T-helper 1 cell (primary cell): ENCODE measurements around the gene AASS.
"Not testable (repeated sequence)": the region's sequence is repeated elsewhere in the genome, so short reads cannot be mapped to it uniquely, and the experiment has no call there.

Experiments used
- DNase-seq, 5 donors: peaks; one replicate each; pipeline ENCODE4 v3.0.0-alpha.2; 2012 to 2020
- total RNA-seq, 4 donors: gene quantifications; one replicate each; lab custom pipeline; 2026; lab: John Stamatoyannopoulos, UW

AASS gene
- total RNA-seq, result 3.2 to 11.6 (median 9.0) reads per million in 4 donors

DNA sequence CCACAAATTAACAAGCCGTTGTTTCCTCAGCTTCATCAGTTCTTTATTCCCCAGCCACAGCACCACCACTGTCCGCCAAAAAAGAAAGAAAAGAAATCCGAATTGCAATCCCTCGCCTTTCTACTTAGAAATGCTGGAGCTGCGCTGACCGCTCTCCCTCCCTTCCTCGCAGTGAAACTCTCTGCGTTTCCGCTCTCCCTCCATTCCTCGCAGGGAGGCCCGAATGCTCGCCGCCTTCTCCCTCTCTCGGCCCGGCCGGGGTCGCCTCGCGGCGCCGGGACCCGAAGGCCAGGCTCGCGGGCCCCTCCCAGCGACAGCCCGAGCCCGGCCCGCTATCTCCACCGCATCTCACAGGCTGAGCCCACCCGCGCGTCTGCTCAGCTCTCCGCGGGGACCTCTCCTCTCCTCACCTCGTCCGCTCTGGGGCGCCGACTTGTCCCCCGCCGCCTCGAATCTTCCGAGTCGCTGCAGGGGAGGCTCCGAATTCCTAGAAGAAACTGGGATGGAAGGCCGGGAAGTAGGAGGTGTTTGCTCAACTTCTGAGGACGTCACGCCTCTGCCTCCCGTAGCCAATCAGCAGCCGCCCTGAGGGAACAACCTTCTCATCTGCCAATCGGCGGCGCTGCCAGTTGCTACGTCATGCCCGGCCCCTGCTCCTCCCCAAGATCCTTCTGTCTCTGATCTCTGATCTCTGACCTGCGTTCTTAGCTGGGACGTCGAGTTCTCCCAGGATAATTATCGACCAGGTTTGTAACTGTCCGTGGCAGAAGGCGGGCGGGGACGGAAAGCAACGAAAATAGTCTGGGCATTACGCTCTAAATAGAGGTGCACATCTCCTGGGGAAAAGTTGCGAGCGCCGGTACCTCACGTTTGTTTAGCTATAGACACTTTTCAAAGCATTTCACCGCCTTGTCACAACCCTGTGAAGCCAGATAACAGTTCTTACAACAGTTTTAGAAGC, at the start of gene AASS:
Gene AASS, minus strand, starts transcription at position 499 of the 961 bp plus-strand sequence. CDS start 10,523 bp downstream, outside the sequence.
- peak; percentile 25 to 77 (median 67) for DNase-seq

- DNase-seq, result no peak
Observed at GRCh38 chr7:122188785-122189184, 44.7 kb upstream of the AASS start.

GRCh38 chr7:122183106-122183505, 39.1 kb upstream of the AASS start:
- DNase-seq, result no peak

GRCh38 chr7:122182081-122182480, 38.0 kb upstream of the AASS start:
- DNase-seq, result no peak

- not testable (repeated sequence) for DNase-seq
Observed at GRCh38 chr7:122172144-122172543, 28.1 kb upstream of the AASS start.

- no peak for DNase-seq
Observed at GRCh38 chr7:122166740-122167139, 22.7 kb upstream of the AASS start.

- DNase-seq, result no peak
Observed at GRCh38 chr7:122166275-122166674, 22.2 kb upstream of the AASS start.

GRCh38 chr7:122161628-122162027, 17.6 kb upstream of the AASS start:
- DNase-seq, result no peak

GRCh38 chr7:122155566-122155965, 11.5 kb upstream of the AASS start:
- DNase-seq, result no peak

- no peak for DNase-seq
Observed at GRCh38 chr7:122148878-122149277, 4.8 kb upstream of the AASS start.

DNA sequence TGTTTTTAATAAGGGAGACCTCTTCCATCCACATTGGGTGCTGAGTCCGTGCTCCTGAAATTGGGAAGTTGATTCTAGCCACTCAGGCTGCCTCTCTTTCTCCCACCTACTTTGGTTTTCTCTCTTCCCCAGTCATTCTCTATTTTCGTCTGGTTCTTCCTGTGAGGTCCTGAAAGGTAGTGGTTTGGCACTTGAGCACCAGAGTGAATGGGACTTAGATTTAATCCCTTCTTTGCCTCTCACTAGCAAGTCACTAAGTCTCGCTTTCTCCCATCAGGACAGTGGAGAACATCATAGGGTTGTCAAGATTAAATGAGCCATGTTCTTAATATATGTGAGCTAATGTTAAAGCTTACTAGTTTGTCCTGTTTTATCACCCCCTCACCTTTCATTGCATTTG, 4.0 kb upstream of the AASS start:
- DNase-seq, result no peak

GRCh38 chr7:122145937-122146645, 2.0 kb upstream of the AASS start:
- no peak for DNase-seq

- DNase-seq, result no peak
Observed at GRCh38 chr7:122143376-122143750, 686 bp downstream of the AASS start.

GRCh38 chr7:122140918-122141317, 3.1 kb downstream of the AASS start:
- no peak for DNase-seq

DNA sequence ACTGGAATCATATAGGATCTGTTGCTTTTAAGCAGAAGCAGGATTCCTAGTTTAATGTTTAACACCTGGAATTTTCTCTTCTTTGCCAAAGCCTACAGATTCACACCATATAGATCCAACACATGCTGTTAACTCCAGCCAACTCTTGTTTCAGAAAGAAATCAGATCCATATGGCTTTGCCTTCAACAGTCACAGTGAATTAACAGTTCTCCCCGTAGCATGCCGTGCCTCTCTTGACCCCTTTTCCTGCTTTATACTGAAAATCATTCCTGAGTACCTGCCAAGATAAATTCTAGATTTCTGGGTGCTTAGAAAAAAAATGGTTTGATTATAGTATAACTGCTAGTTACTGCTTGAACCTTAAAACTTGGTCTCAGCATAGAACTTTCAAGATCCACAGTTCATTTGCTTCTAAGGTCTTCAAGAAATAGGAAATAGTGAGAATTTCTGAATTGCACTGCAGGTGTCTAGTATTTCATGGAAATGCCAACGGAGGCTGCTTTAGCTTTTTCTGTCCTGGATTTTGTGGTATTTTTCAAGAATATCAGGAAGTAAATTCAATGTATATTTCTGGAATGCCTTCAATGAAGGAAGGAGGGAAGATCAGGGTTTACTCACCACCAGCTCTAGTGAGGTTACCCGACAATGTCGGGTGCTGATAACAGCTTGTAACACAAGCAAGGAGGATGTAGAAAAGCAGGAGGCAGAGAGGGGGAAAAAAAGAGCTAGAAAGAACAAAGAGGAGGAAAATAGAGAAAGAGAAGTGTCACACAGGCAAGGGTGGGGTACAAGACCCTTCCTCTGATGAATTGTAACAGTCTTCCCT, 6.6 kb downstream of the AASS start:
- no peak for DNase-seq

GRCh38 chr7:122136639-122137245, 7.3 kb downstream of the AASS start:
- DNase-seq, result no peak

DNA sequence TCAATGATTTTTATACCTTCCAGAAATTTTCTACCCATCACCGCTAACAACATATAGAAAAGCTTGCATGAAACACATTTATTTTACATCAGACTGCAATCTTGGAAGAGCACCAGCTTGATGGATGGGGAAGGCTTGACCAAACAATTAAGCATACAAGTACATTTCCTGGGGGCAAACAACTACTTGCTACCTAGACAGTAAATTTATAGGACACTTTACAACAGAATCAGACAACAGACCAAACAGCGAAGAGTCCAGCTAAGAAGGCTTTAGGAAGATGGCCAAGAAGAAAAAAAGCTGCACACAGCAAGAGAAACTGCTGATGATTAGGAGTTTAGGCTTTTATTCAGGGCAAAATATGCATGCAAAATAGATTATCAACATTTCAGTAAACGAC, 8.0 kb downstream of the AASS start:
- no peak for DNase-seq

GRCh38 chr7:122135275-122135674, 8.8 kb downstream of the AASS start:
- no peak for DNase-seq

DNA sequence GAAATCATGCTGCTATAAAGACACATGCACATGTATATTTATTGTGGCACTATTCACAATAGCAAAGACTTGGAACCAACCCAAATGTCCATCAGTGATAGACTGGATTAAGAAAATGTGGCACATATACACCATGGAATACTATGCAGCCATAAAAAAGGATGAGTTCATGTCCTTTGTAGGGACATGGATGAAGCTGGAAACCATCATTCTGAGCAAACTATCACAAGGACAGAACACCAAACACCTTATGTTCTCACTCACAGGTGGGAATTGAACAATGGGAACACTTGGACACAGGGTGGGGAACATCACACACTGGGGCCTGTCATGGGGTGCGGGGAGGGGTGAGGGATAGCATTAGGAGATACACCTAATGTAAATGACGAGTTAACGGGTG, 9.3 kb downstream of the AASS start:
- not testable (repeated sequence) for DNase-seq

DNA sequence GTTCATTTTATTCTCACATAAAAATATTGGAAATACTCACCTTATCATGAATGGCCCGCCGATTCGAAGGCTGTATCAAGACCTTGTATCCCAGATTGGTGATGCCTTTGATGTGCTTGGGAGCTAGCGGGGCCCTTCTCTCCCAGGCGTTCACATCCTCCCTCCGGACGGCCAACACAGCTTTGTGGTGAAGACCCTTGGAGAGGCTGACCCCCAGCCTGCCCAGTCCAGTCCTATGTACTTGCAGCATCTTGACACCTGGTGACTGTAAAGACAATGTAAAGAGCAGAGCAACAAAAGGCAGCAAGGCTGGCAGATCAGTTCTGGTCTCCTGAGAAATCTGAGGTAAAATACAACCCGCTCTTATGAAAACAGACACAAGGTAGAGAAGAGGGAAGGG, 10.6 kb downstream of the AASS start:
- DNase-seq, result no peak

- DNase-seq, result no peak
Observed at GRCh38 chr7:122132341-122132740, 11.7 kb downstream of the AASS start.

DNA sequence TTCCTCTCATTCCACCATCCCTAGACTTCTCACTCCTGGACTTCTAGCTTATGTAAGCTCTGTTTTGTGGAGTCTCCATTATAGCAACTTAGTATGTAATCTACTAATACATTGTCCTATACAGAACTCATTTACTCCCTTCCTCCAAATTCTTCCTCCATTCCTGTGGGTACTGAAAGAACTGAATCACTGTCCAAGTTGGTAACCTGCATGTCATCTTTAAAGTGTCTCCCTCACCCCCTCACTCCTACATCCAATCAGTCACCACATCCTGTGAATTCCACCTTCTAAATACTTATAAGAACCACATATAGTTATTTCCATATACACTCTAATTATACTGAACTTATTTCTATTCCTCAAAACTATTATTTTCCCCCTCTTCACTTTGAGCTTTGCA, 20.3 kb downstream of the AASS start:
- no peak for DNase-seq
